GM18507 (cell line): ENCODE results near the gene RGPD5.
"Not testable (repeated sequence)": the region's sequence is repeated elsewhere in the genome, so short reads cannot be mapped to it uniquely, and the experiment has no call there.

Experiments used
- DNase-seq: peaks from one replicate; pipeline ENCODE4 v3.0.0; 2011; ENCODE audit warnings: low read depth; ENCODE audit not compliant: insufficient read length; ENCODE audit errors: extremely low spot score
- FAIRE-seq: peaks from 2 replicates; lab custom pipeline; 2011; peaks lifted over from hg19 to GRCh38; lab: Jason Lieb, UNC

RGPD5 gene

GRCh38 chr2:109794074-109794737 is at the start of gene RGPD5:
Gene RGPD5 (plus strand): TSS chr2:109794305. CDS start chr2:109794466, 161 bp downstream.
- FAIRE-seq, result not testable (repeated sequence)

GRCh38 chr2:109751572-109751971 is 42.5 kb upstream of the RGPD5 start:
- FAIRE-seq, DNase-seq: not testable (repeated sequence)

More at GRCh38 chr2:109794074-109794737, at the start of gene RGPD5:
- not testable (repeated sequence) for DNase-seq

- DNase-seq, FAIRE-seq: not testable (repeated sequence)
These were observed 36.8 kb upstream of the RGPD5 start for GRCh38 chr2:109757163-109757824.

- FAIRE-seq, DNase-seq: not testable (repeated sequence)
These were observed 33.7 kb upstream of the RGPD5 start for GRCh38 chr2:109760265-109761042.

GRCh38 chr2:109761043-109761454 is 33.1 kb upstream of the RGPD5 start:
- DNase-seq, FAIRE-seq: not testable (repeated sequence)

GRCh38 chr2:109761976-109762375 is 32.1 kb upstream of the RGPD5 start:
- FAIRE-seq, DNase-seq: not testable (repeated sequence)

- not testable (repeated sequence) for FAIRE-seq, DNase-seq
These were observed 28.0 kb upstream of the RGPD5 start for GRCh38 chr2:109766074-109766473.

- DNase-seq, FAIRE-seq: not testable (repeated sequence)
These were observed 27.1 kb upstream of the RGPD5 start for GRCh38 chr2:109766886-109767578.

GRCh38 chr2:109768934-109769333 is 25.2 kb upstream of the RGPD5 start:
- not testable (repeated sequence) for FAIRE-seq, DNase-seq

GRCh38 chr2:109779118-109779517 is 15.0 kb upstream of the RGPD5 start:
- not testable (repeated sequence) for DNase-seq, FAIRE-seq

- FAIRE-seq, DNase-seq: not testable (repeated sequence)
These were observed 12.8 kb upstream of the RGPD5 start for GRCh38 chr2:109781147-109781816.

- DNase-seq, FAIRE-seq: not testable (repeated sequence)
These were observed 11.6 kb upstream of the RGPD5 start for GRCh38 chr2:109782446-109782993.

GRCh38 chr2:109791530-109792279 is 2.4 kb upstream of the RGPD5 start:
- not testable (repeated sequence) for FAIRE-seq

GRCh38 chr2:109792659-109793058 is 1.4 kb upstream of the RGPD5 start:
- not testable (repeated sequence) for DNase-seq, FAIRE-seq

More at GRCh38 chr2:109791530-109792279, 2.4 kb upstream of the RGPD5 start:
- DNase-seq, result not testable (repeated sequence)

- not testable (repeated sequence) for DNase-seq
- peak; percentile 67 for FAIRE-seq
These were observed 77.1 kb downstream of the RGPD5 start for GRCh38 chr2:109871129-109871751.

- not testable (repeated sequence) for DNase-seq, FAIRE-seq
These were observed 82.5 kb downstream of the RGPD5 start for GRCh38 chr2:109876625-109877024.

- DNase-seq, FAIRE-seq: not testable (repeated sequence)
These were observed 88.0 kb downstream of the RGPD5 start for GRCh38 chr2:109882112-109882511.
